GM19351 (cell line): ENCODE data around the gene ROCK2.
A peak's percentile ranks its signal among the peaks of the same experiment; 100 is the strongest.
"Not testable (repeated sequence)": the region's sequence is repeated elsewhere in the genome, so short reads cannot be mapped to it uniquely, and the experiment has no call there.

Source experiments
- ATAC-seq: cut with Tn5 transposase; IDR thresholded peaks from one replicate; pipeline ENCODE4 v1.9.1; 2021; ENCODE audit warnings: mild to moderate bottlenecking, moderate library complexity; ENCODE audit not compliant: unreplicated experiment

The ROCK2 gene

DNA sequence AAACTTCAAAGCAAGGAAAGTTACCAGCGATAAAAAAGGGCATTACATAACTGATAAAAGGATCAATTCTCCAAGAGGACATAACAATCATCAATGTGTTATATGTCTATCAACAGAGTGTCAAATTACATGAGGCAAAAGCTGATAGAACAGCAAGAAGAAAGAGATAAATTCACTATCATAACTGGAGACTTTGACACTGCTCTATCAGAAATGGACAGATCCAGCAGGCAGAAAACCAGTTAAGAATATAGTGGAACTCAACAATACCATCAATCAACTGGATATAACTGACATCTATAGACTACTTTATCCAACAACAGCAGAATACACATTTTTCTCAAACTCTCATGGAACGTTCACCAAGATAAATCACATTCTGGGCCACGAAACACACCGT lies 65.0 kb downstream of the ROCK2 start:
- ATAC-seq: no peak

DNA sequence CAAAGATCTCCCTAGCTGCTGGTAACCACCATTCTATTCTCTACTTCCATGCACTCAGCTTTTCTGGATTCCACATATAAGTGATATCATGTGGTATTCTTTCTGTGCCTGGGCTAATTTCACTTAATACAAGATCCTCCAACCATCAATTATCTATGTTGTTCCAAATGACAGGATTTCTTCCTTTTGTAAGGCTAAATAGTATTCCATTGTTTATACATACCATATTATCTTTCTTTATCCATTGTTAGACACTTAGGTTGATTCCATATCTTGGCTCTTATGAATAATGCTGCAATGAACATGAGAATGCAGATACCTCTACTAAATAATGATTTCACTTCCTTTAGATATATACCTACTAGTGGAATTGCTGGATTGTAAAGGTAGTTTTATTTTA lies 66.2 kb downstream of the ROCK2 start:
- ATAC-seq: no peak

DNA sequence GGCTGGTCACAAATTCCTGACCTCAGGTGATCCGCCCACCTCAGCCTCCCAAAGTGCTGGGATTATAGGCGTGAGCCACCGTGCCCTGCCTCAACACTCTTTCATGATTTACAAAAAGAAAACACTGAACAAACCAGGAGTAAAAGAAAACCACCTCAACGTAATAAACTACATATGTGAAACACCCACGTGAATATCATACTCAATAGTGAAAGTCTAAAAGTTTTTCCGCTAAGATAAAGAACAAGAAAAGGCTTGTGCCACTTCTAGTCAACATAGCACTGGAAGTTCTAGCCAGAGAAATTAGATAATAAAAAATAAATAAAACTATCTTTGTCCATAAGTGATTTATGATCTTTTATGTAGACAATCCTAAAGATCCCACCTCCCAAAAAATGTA lies 68.5 kb downstream of the ROCK2 start:
- ATAC-seq: no peak

DNA sequence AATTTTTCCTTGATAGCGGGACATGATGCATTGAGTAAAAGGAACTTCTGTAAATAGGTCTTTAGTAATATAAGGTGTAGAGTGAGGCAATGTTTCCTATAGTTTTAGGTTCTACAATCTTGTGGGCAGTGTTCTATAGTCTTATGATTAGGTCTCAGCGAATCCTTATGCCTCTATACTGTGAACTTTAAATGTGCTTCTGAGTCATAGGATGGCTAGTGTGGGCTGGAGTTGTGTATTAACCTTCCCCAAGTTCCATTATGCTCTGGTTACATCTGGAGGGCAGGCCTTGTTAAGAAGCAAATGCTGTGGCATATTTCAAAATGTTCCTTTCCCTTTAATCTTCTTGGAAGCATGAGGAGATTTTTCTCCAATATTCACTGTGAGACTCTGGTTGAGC lies 73.5 kb downstream of the ROCK2 start:
- peak; percentile 70 for ATAC-seq

DNA sequence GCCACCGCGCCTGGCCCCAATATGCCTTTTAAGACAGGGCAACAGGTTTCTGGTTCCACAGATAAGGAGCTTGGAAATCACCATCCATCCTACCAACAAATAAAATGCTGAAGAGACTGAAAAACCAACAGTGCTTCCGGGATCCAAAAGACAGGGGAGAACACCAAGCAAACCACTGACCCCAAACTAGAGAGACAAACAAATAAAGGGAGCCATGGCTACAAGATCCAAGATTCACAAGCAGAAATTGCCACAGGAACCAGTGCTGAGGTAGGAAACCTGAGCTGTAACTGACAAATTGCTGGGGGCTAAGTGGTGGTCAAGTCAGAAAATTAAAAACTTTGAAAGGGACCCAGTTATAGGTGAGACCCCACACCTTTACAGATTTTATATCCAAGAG lies 76.5 kb downstream of the ROCK2 start:
- no peak for ATAC-seq

DNA sequence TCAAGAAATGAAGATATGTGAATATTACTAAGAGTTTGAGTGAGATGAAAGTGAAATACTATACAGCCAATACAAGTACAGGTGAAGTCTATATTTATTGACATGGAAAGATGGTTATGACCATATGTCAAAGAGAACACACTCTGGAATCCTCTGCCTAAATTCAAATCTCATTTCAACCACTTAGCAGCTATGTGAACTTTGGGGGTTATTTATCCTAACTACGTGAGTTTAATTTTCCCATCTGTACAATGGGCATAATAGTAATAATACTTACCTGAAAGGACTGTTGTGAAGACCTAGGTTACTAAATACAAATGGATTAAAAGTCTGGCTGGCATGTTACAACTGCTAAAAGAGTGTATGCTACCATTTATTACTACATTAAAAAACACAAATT lies 79.6 kb downstream of the ROCK2 start:
- no peak for ATAC-seq

DNA sequence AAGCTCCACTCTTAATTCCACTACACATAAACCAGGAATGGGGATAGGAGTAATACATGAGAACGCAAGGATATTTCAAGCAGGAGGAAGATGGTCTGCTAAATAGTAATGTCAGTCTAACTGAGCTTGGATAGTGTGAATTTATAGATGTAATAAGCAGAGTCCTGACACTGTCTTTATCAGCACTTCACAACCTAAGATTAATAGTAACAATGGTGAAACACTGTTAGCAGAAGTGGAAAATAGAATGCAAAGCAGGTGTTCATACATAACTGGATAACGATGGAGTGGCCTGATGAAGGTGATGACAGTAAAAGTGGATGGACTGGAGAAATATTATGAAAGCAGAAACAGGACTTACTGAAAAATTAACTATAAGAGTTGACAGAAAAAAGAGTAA lies 80.4 kb downstream of the ROCK2 start:
- ATAC-seq: no peak

DNA sequence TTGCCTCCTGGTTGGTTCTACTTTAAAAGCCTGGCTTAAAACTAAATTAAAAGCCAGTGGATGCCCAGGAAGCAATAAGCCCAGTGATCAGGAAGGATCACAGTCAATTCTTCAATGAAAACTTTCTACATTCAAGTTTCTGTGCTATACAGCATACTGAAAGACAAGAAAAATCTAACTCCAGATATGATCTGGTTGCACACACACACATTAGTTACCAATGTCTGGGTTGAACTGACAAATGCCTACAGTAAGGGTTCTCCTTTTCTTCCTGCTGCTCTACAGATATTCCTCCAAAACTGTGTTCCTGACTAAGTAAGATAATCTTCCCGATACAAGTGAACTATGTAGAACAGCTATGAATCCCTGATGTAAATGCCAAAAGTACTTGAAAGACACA lies 81.3 kb downstream of the ROCK2 start:
- no peak for ATAC-seq

DNA sequence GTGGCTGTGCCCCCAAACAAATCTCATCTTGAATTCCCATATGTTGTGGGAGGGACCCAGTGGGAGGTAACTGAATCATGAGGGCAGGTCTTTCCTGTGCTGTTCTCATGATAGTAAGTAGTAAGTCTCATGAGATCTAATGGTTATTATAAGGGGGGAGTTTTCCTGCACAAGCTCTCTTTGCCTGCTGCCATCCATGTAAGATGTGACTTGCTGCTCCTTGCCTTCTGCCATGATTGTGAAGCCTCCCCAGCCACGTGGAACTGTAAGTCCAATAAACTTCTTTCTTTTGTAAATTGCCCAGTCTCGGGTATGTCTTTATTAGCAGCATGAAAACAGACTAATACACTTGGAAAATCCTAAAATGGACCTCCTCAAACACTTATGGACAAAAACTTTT lies 82.0 kb downstream of the ROCK2 start:
- not testable (repeated sequence) for ATAC-seq

DNA sequence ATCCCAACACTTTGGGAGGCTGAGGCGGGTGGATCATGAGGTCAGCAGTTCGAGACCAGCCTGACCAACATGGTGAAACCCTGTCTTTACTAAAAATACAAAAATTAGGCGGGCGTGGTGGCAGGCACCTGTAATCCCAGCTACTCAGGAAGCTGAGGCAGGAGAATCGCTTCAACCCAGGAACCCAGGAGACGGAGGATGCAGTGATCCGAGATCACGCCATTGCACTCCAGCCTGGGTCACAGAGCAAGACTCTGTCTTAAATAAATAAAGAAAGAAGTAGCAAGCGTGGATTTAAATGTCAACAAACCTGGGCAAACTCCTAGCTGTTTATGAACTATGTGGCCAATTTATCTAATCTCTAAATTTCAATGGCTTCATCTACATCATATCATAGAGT lies 82.9 kb downstream of the ROCK2 start:
- not testable (repeated sequence) for ATAC-seq

DNA sequence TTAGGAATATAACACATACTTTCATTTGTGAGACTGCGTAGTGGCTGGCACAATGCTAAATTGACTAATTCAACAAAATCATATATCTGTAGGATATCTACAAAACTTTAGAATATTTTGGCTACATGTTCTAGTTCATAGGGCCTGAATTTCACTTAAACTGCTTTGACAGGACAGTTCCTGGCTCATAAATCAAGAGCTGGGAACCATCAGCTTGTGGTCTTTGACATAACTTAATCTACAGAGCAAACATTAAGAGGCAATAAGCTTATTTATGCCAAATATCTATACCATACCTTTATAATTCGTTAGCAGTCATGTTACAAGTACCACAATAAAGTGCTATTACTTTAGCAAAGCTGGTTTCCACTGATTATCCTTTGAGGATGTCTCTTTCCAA lies 83.5 kb downstream of the ROCK2 start:
- ATAC-seq: no peak

DNA sequence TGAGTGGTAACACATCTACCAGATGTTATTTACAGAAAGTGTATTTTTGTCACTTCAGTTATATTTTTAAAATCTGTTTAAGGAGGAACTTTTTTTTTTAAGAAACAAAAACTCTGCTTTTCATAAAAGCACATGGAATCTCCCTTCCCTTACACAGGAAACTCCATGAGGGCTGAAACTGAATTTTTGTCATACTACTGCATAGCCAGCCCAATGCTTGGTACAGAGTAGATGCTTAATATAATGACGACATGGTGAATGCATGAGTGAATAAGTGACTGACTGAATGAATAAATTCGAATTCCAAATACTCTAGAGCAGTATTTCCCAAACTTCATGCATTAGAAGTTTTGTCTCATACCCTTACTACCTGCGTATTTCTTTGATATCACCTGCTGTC lies 86.5 kb downstream of the ROCK2 start:
- no peak for ATAC-seq

DNA sequence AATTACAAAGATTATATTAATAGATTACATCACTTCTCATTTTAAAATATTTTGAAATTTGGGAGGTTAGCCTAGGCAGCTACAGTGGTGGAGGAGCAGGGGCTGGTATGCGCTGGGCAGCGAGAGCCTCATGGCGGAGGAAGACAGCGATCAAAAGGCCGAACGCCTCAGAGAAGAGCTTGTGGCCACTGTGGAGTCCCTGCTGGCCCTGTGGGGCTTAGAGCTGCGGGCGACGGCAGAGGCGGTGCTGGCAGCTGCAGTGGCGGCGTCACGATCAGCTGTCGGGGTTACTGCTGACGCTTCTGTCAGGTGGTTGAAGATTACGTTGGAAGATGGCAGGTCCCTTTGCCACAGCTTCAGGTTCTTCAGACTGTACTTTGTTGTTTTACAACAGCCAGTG lies 87.4 kb downstream of the ROCK2 start:
- ATAC-seq: no peak

DNA sequence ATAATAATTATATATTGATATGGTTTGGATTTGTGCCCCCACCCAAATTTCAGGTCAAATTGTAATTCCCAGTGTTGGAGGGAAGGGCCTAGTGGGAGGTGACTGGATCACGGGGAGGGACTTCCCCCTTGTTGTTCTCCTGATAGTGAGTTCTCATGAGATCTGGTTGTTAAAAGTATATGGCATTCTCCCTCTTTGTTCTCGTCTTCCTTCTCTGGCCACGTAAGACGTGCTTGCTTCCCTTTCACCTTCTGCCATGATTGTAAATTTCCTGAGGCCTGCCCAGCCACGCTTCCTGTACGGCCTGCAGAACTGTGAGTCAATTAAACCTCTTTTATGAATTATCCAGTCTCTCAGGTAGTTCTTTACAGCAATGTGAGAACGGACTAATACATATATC lies 88.3 kb downstream of the ROCK2 start:
- ATAC-seq: no peak

DNA sequence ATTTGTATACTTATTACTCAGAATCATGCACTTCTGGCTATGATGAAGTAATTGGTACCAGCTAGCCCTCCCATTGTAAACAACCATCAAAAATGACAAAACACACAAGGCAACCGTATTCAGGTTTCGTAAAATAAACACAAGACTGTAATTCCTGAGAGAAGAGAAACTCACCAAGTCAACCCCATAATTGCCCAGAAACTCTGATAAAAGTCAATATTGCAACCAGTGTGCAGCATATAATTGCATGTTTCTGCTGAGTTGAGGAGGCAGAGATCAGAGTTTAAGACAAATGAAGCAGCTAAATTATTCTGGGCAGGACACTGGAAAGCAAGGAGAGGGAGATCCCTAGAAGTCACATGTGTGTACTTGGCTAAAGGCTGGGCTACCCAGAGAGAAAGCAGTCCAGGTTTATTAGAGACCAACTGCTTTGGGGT lies 90.3 kb downstream of the ROCK2 start:
- ATAC-seq: no peak

DNA sequence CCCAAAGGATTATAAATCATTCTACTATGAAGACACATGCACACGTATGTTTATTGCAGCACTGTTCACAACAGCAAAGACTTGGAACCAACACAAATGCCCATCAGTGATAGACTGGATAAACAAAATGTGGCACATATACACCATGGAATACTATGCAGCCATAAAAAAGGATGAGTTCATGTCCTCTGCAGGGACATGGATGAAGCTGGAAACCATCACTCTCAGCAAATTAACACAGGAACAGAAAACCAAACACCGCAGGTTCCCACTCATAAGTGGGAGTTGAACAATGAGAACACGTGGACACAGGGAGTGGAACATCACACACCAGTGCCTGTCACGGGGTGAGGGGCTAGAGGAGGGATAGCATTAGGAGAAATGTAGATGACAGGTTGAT lies 92.0 kb downstream of the ROCK2 start:
- not testable (repeated sequence) for ATAC-seq

DNA sequence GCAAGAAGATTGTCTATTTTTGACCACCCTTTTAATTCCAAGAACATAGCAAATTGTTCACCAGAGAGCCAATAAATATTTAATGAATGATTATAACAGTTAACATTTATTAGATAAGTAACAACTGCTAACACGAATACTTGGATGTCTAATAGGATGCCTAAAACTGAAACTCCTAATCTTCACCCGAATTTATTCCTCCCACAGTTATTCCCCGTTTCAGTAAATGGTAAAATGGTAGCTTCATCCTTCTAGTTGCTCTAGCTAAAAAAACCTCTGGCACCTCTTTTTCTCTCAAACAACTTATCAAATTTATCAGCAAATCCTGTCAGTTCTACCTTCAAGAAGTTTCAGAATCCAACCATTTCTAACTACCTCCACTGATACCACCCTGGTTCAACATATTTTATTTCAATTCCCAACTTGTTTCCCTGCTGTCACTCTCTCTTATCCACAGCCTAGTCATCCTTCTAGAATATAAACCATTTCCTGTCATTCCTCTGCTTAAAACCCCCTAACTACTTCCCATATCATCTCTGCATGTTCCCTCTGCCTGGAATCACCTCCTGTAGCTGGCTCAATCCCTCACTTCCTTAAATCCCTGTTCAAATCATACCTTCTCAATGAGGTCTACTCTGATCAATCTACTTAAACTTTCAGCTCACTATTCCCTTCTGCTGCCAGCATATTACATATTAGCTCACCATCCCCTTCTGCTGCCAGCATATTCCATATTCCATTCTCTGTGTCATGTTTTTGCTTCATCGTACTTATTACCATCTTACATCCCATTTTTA lies 93.8 kb downstream of the ROCK2 start:
- no peak for ATAC-seq

DNA sequence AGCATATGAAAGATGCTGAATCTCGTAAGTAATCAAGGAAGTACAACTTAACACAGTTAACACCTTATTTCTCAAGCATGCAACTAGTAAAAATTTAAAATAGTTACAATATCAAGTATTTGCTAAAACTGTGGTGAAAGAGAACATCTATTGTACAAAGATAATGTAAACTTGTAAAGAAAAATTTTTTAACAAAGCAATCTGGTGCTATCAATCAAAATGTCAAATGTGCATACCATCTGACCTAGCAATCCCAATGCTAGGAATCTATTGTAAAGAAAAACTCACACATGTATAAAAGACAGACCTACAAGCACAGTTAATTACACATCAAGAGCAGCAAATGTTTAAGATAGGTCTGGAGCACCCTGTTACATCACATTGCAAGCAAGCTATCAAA lies 99.1 kb downstream of the ROCK2 start:
- no peak for ATAC-seq

DNA sequence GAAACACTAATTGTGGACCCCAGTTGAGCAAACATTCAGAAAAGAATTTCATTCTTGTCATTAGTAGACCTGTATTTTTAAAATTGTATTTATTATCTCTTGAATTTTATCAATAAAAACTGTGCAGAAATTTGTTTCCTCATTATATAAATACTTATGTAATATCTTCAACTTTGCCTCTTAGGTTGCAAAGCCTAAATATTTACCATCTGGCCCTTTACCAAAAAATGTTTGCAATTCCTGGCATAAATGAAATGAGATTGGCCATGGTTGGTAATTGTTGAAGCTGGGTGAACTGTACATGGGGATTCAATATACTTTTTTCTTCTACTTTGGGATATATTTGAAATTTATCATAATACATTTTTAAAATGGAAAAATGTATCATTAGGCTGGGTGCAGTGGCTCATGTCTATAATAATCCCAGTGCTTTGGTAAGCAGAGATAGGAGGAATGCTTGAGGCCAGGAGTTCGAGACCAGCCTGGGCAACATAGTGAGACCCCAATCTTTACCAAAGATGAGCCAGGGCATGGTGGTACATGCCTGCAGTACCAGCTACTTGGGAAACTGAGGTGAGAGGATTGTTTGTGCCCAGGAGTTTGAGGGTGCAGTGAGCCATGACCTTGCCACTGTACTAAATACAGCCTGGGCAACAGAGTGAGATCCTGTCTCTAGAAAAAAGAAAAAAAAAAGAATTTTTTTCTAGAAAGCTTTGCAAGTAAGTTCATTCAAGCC lies 100.2 kb downstream of the ROCK2 start:
- ATAC-seq: no peak

DNA sequence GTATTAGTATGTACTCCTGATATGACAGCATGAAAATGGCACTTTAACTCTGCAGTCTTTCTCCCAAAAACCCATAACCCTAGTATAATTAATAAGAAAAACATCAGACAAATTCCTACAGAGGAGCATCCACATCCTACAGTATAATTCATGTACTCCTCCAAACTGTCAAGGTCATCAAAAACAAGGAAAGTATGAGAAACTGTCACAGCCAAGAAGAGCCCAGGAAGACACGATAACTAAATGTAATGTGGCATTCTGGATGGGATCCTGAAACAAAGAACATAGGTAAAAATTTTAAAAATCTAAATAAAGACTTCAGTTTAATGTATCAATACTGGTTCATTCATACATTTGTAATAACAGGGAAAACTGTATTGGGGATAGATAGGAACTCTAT lies 100.9 kb downstream of the ROCK2 start:
- ATAC-seq: no peak

DNA sequence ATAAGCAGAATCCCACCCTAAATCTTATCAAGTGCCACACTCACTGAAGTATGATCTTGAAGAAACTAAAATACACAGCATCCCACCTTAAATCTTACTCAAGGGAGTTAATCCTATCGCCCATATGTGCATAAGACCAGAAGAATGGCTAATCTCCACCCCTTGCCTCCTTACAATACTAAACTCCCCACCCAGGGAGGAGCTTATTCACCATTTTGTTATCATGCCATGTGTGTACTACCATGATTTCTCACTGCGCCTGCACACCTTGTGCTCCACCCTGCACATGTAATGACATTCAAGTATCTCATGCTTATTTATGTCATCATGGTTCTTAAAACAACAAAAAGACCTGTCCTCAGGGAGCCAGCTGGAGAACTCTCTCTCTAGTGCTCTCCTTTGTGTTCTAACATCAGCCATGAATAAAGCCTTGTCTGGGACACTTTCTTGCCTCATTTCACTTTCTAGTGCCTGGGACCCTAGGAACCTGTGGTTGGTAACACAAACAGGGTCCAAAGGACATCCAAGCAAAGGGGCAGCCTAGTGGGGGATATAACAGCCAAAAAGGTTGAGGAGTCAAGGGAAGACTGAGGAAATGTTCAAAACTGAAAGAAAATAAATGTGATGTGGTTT lies 101.8 kb downstream of the ROCK2 start:
- no peak for ATAC-seq
